Activated CD4-positive, alpha-beta T cell treated with anti-CD3 and anti-CD28 coated beads for 24 hours (primary cell): Measurements from ENCODE around the gene LTO1.

Source experiments
- DNase-seq, 2 donors: peaks; one replicate each; pipeline ENCODE4 v3.0.0-alpha.2; 2020; ENCODE audit warnings: low read depth in 2 of 2

LTO1 gene

DNA sequence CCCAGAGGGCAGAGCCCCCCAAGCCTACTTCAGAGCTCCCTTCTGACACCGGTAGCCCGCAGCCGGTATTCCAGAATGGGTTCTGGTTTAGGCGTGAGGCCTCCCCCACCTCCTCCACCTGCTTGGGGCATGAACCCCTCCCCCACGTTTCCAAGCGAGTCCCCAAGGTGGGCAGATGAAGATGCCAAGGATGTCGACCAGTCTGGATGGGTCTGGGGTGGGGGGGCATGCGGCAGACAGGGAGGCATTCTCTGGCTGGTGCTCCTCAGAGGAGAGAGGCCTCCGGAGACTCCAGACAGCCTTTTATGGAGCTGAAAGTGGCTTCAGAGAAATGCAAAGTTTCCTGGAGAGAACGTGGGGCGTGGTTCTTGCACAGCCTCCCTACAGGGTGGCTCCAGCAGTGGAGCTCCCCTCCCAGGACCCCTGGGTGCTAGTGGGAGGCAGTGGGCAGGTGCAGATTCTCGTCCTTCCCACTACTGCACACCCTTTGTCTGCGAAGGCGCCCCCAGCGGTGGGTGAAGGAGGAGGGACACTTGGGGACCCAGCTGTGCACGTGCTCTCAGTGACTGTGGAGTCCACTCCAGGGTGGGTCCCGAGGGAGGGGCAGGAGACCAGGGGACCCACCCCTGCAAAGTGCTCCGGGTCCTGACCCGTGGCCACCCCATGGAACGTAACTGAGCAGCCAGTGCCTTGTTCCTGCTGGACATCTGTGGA, 30.0 kb downstream of the LTO1 start:
- no peak for DNase-seq

DNA sequence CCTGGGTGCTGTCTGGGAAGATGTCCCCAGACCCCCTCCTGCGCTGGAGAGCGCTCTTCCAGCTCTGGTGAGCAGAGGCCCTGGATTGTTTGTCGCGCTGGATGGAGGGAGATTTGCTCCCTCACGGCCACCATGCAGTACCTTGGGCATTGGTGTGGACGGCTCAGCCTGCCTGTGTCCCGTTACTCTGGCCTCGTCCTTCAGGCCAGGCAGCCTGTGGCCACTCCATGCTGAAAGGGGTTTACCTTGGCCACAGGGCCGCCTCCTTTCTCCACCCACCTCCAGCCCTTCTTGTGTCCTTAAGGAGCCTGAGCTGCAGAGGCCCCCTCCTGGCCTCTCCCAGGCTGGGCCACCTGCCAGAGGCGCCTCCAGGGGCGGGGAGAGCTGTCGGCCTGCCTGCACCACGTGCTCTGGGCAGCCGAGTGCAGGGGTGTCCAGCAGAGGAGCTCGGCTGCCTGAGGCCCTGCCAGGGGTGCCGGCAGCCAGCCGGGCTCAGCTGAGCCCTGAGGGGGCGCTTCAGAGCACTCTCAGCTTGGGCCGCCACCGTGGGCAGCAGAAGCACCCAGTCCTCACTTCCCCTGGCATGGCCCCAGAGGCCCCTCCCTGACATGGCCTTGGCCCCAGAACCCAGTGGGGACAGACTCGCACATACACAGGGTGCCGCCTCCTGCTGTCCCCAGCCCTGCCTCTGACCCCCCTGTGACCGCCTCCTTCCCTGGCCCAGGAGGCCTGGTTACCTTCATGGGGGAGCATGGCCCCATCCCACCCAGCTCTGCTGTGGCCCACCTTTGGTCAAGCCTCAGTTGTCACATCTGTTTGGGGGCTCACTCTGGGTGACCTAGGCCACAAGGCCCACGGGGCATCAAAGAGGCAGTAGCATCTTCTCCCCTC, 30.8 kb downstream of the LTO1 start:
- DNase-seq: no peak

DNA sequence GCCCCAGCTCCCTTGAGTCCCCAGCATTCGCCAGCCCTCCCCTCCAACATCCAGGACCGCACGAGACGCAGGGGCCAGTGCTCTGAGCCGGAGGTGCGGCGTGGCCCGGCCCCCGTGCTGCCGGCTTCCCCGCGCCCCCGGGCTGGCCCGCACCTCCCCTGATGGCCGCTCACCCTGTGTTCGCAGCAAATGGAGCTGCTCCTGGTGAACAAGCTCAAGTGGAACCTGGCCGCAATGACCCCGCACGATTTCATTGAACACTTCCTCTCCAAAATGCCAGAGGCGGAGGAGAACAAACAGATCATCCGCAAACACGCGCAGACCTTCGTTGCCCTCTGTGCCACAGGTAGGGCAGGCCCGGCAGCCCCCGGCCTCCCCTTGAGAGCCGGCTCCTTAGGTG, 31.5 kb downstream of the LTO1 start:
- no peak for DNase-seq

DNA sequence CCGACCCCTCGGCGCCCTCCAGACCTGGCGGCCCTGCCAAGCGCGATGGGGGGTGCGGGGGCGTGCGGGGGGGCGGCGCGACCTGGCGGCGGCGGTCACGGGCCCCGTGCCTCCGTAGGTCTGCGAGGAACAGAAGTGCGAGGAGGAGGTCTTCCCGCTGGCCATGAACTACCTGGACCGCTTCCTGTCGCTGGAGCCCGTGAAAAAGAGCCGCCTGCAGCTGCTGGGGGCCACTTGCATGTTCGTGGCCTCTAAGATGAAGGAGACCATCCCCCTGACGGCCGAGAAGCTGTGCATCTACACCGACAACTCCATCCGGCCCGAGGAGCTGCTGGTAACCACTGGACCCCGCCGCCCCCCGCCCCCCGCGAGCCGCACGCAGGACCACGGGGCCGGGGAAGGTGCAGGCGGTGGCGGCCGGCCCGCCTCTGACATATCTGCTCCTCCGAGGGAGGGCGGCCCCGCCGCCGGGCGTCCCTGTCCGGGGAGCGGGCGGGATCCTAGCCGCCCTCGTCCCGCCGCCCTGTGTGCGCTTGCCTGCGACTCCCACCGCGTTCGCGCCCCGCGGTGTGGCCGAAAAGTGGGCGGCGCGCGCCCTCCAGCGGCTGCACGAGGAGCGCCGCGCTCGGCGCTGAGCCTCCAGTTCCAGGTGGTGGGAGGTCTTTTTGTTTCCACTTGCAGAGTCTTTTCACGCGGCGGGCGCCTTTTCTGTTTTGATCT, 32.1 kb downstream of the LTO1 start:
- DNase-seq: peak; percentile 67 to 69

DNA sequence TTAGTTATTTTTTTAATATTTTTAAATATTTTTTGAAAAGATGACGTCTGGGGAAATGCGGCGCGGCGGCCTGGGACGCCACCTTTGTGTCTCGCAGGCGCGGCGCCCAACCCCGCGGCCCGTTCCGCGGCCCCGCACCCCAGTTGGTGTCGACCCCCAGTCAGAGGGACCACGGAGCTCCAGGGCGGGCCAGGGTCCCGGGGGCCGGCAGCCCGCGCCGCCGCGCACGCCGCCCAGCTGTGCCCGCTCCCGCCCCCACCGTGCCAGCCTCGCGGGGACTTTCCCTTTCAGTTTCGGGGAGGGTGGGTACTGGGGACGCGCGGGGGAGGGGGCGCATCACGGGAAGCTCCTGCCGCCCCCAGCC, 32.6 kb downstream of the LTO1 start:
- DNase-seq: peak in 1 of 2 donors; percentile 28

DNA sequence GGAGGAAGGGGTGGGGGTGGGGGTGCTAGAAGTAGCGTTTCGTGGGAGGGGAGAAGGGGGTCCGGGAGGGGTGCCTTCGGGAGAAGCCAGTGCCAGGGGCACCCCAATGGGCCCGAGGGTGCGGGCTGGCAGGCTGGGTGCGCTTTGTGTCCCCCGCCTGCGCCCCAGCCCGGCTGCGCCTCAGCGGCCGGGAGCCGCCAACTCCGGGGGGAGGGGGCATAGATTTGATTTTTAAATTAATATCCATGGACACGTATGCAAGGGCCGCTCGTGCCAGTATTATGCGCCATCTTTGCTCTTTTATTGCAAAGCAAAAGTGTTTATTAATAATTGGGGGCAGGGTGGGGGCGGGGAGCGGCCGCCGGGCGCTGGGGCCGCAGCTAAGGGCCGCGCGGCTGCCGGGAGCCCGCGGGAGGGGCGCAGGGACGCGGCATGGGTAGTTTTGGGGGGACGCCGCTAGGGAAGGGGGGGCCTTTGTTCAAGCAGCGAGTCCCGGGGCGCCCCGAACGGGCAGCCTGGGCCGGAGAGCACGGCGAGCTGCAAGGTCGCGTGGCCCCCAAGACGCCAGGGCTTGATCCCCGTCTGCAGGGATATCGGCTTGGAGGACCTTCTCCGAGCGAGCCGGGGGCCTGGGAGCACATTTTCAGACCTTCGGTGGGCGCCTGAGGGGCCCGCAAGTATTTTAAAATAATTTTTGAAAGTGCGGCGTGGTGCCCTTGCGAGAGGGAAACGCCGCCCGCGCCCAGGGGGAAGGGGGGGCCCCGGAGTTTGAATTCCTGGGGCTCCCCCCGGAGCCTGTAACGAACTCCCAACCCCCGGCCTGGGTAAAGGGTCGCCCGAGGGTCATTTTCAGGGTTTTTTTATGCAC, 33.2 kb downstream of the LTO1 start:
- DNase-seq: no peak

DNA sequence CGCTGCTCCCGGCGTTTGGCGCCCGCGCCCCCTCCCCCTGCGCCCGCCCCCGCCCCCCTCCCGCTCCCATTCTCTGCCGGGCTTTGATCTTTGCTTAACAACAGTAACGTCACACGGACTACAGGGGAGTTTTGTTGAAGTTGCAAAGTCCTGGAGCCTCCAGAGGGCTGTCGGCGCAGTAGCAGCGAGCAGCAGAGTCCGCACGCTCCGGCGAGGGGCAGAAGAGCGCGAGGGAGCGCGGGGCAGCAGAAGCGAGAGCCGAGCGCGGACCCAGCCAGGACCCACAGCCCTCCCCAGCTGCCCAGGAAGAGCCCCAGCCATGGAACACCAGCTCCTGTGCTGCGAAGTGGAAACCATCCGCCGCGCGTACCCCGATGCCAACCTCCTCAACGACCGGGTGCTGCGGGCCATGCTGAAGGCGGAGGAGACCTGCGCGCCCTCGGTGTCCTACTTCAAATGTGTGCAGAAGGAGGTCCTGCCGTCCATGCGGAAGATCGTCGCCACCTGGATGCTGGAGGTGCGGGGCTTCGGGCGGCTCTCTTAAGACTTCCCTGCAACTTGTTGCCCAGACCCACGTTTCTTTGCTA, 34.1 kb downstream of the LTO1 start, which contains the start of gene CCND1:
Gene CCND1, plus strand, starts transcription at position 162 of the 587 bp plus-strand sequence. Its CDS starts 158 bp downstream, at position 320.
- peak in 1 of 2 donors; percentile 32 for DNase-seq

DNA sequence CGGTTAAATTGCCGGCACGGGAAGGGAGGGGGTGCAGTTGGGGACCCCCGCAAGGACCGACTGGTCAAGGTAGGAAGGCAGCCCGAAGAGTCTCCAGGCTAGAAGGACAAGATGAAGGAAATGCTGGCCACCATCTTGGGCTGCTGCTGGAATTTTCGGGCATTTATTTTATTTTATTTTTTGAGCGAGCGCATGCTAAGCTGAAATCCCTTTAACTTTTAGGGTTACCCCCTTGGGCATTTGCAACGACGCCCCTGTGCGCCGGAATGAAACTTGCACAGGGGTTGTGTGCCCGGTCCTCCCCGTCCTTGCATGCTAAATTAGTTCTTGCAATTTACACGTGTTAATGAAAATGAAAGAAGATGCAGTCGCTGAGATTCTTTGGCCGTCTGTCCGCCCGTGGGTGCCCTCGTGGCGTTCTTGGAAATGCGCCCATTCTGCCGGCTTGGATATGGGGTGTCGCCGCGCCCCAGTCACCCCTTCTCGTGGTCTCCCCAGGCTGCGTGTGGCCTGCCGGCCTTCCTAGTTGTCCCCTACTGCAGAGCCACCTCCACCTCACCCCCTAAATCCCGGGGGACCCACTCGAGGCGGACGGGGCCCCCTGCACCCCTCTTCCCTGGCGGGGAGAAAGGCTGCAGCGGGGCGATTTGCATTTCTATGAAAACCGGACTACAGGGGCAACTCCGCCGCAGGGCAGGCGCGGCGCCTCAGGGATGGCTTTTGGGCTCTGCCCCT, 34.7 kb downstream of the LTO1 start:
- no peak for DNase-seq

DNA sequence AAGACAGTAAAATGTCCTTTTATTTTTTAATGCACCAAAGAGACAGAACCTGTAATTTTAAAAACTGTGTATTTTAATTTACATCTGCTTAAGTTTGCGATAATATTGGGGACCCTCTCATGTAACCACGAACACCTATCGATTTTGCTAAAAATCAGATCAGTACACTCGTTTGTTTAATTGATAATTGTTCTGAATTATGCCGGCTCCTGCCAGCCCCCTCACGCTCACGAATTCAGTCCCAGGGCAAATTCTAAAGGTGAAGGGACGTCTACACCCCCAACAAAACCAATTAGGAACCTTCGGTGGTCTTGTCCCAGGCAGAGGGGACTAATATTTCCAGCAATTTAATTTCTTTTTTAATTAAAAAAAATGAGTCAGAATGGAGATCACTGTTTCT, 35.3 kb downstream of the LTO1 start:
- DNase-seq: no peak

DNA sequence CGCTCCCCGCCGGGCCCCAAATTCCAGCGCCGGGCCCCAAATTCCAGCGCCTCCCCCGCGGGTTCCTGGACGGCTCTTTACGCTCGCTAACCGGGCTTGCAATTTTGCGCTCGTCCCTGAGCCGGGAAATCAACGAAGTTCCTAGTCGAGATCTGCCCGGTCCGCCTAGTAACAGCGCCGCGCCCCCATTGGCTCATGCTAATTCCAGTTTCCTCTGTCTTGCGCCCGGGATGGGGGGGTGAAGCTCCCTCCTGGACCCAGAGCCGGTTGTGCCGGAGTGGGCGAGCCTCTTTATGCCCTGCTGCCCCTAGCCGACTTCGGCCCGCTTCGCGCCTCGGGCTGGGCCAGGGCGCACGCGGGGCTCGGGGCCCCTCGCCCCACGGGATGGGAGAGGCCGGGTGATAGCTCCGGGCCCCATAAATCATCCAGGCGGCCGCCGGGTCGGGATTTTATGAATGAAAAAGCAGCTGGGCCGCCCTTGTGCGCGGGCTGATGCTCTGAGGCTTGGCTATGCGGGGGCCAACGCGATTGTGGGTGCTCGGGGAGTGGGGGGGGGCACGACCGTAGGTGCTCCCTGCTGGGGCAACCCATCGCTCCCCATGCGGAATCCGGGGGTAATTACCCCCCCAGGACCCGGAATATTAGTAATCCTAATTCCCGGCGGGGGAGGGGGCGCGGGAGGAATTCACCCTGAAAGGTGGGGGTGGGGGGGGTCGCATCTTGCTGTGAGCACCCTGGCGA, 36.0 kb downstream of the LTO1 start:
- DNase-seq: no peak

DNA sequence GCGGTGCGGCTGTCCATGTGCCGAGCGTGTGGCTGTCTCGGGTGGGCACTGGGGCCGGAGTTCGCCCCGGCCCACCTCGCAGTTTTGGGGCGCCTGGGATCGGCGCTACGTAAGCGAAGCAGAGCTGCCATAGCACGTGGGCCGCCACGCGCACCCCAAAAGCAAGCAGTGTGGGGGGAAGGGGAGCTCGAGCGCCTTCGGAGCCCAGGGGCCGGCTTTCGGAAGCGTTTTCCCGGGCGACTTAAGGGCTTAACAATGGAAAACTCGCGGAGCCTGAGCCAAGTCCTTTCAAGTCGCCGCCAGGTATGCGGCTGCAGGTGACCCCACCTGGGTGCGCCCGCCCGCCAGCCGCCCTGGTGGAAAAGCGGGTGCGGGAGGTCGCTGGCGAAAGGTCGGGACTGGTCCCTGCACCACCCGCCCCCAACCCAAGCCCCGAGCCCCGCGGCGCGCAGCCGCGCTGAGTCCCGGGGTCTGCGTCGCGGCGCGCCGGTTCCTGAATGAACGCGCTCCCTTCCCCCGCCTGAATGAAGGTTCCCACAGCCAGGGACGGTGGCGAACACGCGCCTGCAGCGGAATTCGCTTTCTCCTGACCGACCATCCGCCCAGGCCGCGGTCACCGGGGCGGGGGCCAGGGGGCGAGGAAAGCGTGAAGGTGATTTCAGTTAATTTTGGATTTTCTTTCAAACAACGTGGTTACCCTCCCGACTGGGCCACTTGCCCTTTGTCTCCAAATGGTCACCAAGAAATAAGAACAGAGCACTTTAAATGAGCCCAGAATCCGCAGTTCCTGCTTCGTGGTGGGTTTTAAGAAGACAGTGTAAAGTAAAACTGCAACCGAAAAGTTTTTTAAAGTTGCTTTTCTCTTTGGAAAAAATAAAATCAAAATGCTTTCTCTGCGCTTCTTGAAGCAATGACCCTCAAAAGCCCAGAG, 36.9 kb downstream of the LTO1 start:
- DNase-seq: no peak

DNA sequence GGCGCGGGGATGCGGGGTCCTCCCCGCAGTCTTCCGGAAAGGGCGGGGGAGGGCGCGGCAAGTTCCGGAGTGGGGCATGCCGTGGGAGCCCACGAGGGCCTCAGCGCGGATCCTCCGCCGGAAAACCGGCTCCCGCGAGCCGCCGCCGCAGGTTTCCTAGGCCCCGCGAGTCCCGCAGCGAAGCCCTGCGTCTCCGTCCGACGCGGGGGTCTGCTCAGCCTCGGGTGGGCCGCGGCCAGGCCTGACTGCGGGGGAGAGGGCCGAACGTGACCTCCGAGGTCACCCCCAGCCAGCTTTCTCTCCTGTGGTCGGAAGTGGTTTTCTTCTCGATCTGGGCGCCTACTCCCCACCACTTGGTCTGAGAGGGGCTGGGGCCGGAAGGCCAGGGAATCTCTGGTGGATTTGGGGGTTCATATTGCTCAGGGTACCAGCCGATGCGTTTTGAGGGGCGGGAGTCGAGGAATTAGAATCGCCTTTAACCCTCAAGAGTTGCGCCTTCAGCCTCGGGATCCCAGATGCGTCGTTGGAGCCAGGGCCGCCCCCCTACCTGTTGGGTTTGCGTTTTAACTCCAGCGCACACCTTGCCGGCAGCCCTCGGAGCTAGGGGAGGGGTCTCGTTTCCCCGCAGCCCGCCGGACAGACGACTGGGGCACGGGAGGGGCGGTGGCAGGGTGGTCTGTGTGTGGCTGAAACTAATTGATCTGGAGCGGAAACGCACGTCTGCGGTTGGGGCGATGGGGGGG, 37.8 kb downstream of the LTO1 start:
- DNase-seq: no peak

DNA sequence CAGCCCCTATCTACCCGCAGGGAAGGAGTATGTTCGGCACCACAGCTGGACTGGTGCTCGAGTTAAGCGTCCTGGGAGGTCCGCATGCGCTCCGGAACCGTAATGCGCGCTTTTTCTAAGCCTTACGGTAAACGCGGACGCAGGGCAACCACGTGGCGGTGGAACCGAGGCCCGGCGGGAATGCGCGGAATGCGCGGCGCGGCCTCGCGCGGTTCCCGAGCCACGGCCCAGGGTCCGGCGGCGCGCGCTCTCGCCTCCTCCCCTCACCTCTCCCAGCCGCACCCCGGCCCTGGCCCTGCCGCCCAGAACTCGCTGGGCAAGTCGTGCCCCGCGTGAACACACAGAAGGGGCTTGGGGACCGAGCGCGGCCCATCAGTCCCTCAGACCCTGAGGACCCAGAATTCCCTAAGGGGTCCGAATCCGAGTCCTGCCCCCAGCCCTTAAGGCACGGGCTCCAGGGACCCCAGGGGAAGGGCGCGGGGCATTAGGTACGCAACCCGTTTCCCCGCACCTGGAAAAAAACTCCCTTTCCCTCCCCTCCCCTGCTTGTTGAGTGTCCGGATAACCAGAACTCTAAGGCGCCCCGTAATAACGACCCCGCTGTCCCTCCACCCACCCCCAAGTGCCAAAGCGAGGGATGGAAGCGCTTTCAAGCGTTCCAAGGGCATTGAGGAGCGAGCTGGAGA, 38.5 kb downstream of the LTO1 start:
- DNase-seq: no peak

DNA sequence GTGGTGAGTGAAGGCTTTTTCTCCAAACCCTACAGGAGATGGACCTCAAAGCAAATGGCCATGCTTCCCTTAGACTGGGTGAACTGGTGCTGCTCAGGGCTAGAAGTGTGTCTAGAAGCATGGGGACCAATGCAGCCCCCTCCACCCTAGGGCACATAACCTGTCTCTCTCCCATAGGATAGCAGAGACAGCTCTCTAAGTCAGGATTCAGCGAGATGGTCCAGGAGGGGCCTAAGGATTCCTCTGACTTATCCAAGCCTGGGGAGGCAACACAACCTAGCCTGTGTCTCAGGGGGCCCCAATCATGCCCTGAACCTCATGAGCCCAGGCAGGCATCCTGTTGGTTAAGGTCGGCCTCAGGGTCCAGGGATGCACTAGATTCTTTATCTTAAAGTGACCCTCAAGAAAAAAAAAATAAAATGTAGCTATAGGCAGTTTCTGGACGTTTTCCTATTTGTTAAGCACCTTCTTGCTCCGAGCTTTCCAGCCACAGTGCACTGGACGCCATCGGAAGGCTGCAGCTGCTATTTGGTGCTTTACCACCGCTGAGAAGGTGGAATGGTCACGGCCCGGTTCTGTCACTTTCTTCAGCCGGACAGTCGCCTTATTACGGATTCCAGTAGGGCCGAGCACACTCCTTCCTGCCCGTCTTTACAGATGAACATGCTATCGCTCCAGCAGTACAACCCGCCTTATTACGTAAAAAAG, 39.2 kb downstream of the LTO1 start:
- no peak for DNase-seq

DNA sequence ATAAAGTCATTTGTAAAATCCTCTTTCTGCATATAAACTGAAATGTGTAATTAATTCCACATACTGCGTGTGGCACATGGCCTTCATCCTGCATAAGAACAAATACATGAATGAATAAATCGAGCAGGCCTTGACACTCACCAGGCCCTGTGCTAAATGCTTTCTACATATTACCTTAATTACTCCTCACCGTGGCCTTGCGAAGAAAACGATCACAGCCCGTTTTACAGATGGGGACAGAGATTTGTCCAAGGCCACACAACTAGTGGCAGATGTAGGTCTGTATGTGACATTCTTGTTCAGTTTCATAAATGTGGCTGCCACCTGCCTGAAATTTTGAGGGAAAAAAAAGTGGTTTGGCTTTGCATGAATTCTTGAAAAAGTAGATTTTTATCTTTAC, 40.0 kb downstream of the LTO1 start:
- no peak for DNase-seq

DNA sequence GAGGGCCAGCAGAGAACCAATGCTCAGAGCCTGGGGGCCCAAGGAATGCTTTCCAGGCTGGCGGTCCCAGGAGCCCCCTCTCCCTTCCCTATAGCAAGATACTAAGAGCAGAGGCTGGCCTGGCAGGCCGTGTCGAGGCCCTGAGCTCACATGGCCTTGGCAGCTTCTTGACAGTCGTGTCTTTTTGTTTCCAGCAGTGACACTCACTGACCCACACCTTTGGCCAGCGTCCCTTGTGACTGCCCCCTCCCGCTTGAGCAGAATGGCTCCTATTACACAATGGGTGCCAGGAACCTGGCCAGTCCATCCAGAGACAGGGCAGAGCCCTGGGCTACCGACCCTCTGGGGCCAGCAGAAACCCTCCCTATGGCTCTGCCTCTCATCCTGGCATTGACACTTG, 40.6 kb downstream of the LTO1 start:
- DNase-seq: no peak

DNA sequence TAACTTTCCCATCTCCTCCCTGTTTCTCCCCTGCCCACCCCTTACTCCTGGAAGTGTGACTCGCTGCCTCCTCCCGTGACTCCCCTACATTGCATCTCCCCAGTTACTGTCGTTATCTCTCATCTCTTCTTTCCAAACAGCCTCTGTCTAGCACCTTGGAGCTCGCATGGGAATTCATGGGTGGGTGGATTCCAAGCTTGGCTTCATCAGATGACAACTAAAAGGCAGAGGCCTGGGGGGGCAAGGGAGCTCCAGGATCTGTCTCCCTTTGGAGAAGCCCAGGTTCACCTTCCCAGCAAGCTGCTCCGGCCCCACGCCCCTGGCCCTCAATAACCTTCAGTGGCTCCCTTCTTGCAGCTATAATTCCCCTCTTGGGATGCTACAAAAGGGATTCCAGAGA, 41.1 kb downstream of the LTO1 start:
- DNase-seq: no peak
